Measurements from ENCODE around the gene TCEAL1.
A peak's percentile ranks its signal among the peaks of the same experiment; 100 is the strongest.
"Not testable (repeated sequence)": the region's sequence is repeated elsewhere in the genome, so short reads cannot be mapped to it uniquely, and the experiment has no call there.

TCEAL1 gene

GRCh38 chrX:103628386-103629317, at the start of gene TCEAL1:
Gene TCEAL1 (plus strand): TSS chrX:103628975. CDS start chrX:103629917, 942 bp downstream.
- peak within 1 kb of the TSS; percentile 91 for H3K27ac ChIP-seq (ENCODE audit: low read length)
- H3K36me3 ChIP-seq (ENCODE audit: control insufficient read depth in 1 of 2, insufficient read depth in 2 of 2, low read length in 2 of 2), result no peaks in the 10 kb centered on the region
- no peaks in the 10 kb centered on the region for H3K9me3 ChIP-seq (ENCODE audit: control insufficient read depth in 1 of 2, low read length in 2 of 2)
- H3K4me1 ChIP-seq (ENCODE audit: control insufficient read depth in 1 of 2, insufficient read depth in 2 of 2, low read length in 2 of 2), result peaks cover 4 to 5% of the 10 kb centered on the region in 2 donors
- peak within 1 kb of the TSS; percentile 77 to 78 for H3K4me3 ChIP-seq (ENCODE audit: low read depth in 1 of 2, low read length in 2 of 2)
- no peaks in the 10 kb centered on the region for H3K27me3 ChIP-seq (ENCODE audit: low read depth, low read length)

DNA sequence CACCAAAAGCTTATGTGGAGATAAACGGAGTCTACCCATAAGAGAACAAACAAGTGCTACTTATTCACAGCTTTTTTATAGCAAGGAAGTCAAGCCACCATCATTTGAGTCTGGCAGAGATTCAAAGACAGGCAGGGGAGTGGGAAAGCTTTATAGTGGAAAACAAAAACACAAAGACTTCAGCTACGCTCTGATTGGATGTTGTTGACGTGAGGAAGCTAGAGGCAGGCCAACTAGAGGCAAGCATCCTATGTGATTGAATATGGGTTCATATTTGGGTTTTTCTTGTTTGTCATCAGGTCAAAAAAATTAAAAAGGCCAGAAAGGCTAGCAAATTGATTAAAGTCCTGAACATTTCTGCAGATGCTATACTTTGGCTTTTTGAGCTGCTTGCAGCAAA, 44.2 kb upstream of the TCEAL1 start:
- Histone ChIP-seq H3K27me3 (ENCODE audit: low read depth, low read length) (no peaks in the 10 kb centered on the region), H3K9me3 (ENCODE audit: control insufficient read depth in 1 of 2, low read length in 2 of 2) (no peaks in the 10 kb centered on the region), H3K27ac (ENCODE audit: low read length) (no peak overlapping the region), H3K4me1 (ENCODE audit: control insufficient read depth in 1 of 2, insufficient read depth in 2 of 2, low read length in 2 of 2) (peaks cover 0 to 8% of the 10 kb centered on the region in 2 donors), H3K36me3 (ENCODE audit: control insufficient read depth in 1 of 2, insufficient read depth in 2 of 2, low read length in 2 of 2) (peaks cover 0 to 4% of the 10 kb centered on the region in 2 donors), H3K4me3 (ENCODE audit: low read depth in 1 of 2, low read length in 2 of 2) (peak overlapping the region in 1 of 2 donors; percentile 70)

- peak within 1 kb of the TSS; percentile 69 for H3K27ac ChIP-seq (ENCODE audit: low read length)
- peak within 1 kb of the TSS; percentile 61 to 70 for H3K4me3 ChIP-seq (ENCODE audit: low read depth in 1 of 2, low read length in 2 of 2)
- no peaks in the 10 kb centered on the region for H3K9me3 ChIP-seq (ENCODE audit: control insufficient read depth in 1 of 2, low read length in 2 of 2)
- peaks cover 0 to 8% of the 10 kb centered on the region in 2 donors for H3K4me1 ChIP-seq (ENCODE audit: control insufficient read depth in 1 of 2, insufficient read depth in 2 of 2, low read length in 2 of 2)
- peaks cover 0 to 4% of the 10 kb centered on the region in 2 donors for H3K36me3 ChIP-seq (ENCODE audit: control insufficient read depth in 1 of 2, insufficient read depth in 2 of 2, low read length in 2 of 2)
- H3K27me3 ChIP-seq (ENCODE audit: low read depth, low read length), result no peaks in the 10 kb centered on the region
Observed at GRCh38 chrX:103585411-103586313, 43.1 kb upstream of the TCEAL1 start, which contains the start of gene TCEAL4. Gene TCEAL4 (plus strand): TSS chrX:103585515. CDS start chrX:103586676, 1,161 bp downstream.

DNA sequence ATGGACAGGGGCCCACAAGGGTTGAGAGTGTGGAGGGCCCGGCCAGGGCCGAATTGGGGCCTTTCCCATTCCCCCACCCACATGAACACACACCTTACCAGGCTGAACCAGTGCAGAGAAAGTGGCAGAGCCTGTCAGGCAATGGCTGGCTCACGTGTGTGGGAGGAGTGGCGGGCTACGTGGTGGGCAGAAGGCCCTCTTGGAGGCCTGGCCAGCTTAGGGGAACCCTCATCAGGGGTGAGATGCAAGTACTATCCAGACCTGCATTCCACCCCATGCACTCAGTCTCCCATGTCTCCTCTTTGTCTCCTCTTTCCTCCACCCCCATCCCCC, 42.5 kb upstream of the TCEAL1 start:
- Histone ChIP-seq H3K27ac (ENCODE audit: low read length) (peak overlapping the region; percentile 73), H3K4me1 (ENCODE audit: control insufficient read depth in 1 of 2, insufficient read depth in 2 of 2, low read length in 2 of 2) (peaks cover 0 to 8% of the 10 kb centered on the region in 2 donors), H3K9me3 (ENCODE audit: control insufficient read depth in 1 of 2, low read length in 2 of 2) (no peaks in the 10 kb centered on the region)

DNA sequence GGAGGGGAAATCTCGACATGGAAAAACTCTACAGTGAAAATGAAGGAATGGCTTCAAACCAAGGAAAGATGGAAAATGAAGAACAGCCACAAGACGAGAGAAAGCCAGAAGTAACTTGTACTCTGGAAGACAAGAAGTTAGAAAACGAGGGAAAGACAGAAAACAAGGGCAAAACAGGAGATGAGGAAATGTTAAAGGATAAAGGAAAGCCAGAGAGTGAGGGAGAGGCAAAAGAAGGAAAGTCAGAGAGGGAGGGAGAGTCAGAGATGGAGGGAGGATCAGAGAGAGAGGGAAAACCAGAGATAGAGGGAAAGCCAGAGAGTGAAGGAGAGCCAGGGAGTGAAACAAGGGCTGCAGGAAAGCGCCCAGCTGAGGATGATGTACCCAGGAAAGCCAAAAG, 42.1 kb upstream of the TCEAL1 start:
- Histone ChIP-seq H3K9me3 (ENCODE audit: control insufficient read depth in 1 of 2, low read length in 2 of 2) (no peaks in the 10 kb centered on the region), H3K27me3 (ENCODE audit: low read depth, low read length) (no peaks in the 10 kb centered on the region), H3K4me3 (ENCODE audit: low read depth in 1 of 2, low read length in 2 of 2) (peak overlapping the region; percentile 61 to 70), H3K36me3 (ENCODE audit: control insufficient read depth in 1 of 2, insufficient read depth in 2 of 2, low read length in 2 of 2) (peaks cover 0 to 4% of the 10 kb centered on the region in 2 donors), H3K4me1 (ENCODE audit: control insufficient read depth in 1 of 2, insufficient read depth in 2 of 2, low read length in 2 of 2) (peaks cover 0 to 8% of the 10 kb centered on the region in 2 donors), H3K27ac (ENCODE audit: low read length) (peak overlapping the region; percentile 73)

More for the DNA sequence above, 42.5 kb upstream of the TCEAL1 start:
- Histone ChIP-seq H3K4me3 (ENCODE audit: low read depth in 1 of 2, low read length in 2 of 2) (peak overlapping the region; percentile 61 to 70), H3K27me3 (ENCODE audit: low read depth, low read length) (no peaks in the 10 kb centered on the region), H3K36me3 (ENCODE audit: control insufficient read depth in 1 of 2, insufficient read depth in 2 of 2, low read length in 2 of 2) (peaks cover 0 to 4% of the 10 kb centered on the region in 2 donors)

GRCh38 chrX:103592295-103592694, 36.5 kb upstream of the TCEAL1 start:
- not testable (repeated sequence) for H3K36me3 ChIP-seq (ENCODE audit: control insufficient read depth in 1 of 2, insufficient read depth in 2 of 2, low read length in 2 of 2); H3K27me3 ChIP-seq (ENCODE audit: low read depth, low read length); H3K9me3 ChIP-seq (ENCODE audit: control insufficient read depth in 1 of 2, low read length in 2 of 2); H3K4me1 ChIP-seq (ENCODE audit: control insufficient read depth in 1 of 2, insufficient read depth in 2 of 2, low read length in 2 of 2); H3K4me3 ChIP-seq (ENCODE audit: low read depth in 1 of 2, low read length in 2 of 2); H3K27ac ChIP-seq (ENCODE audit: low read length)

GRCh38 chrX:103595202-103595601, 33.6 kb upstream of the TCEAL1 start:
- H3K4me1 ChIP-seq (ENCODE audit: control insufficient read depth in 1 of 2, insufficient read depth in 2 of 2, low read length in 2 of 2); H3K27me3 ChIP-seq (ENCODE audit: low read depth, low read length); H3K36me3 ChIP-seq (ENCODE audit: control insufficient read depth in 1 of 2, insufficient read depth in 2 of 2, low read length in 2 of 2); H3K9me3 ChIP-seq (ENCODE audit: control insufficient read depth in 1 of 2, low read length in 2 of 2); H3K4me3 ChIP-seq (ENCODE audit: low read depth in 1 of 2, low read length in 2 of 2); H3K27ac ChIP-seq (ENCODE audit: low read length): not testable (repeated sequence)

DNA sequence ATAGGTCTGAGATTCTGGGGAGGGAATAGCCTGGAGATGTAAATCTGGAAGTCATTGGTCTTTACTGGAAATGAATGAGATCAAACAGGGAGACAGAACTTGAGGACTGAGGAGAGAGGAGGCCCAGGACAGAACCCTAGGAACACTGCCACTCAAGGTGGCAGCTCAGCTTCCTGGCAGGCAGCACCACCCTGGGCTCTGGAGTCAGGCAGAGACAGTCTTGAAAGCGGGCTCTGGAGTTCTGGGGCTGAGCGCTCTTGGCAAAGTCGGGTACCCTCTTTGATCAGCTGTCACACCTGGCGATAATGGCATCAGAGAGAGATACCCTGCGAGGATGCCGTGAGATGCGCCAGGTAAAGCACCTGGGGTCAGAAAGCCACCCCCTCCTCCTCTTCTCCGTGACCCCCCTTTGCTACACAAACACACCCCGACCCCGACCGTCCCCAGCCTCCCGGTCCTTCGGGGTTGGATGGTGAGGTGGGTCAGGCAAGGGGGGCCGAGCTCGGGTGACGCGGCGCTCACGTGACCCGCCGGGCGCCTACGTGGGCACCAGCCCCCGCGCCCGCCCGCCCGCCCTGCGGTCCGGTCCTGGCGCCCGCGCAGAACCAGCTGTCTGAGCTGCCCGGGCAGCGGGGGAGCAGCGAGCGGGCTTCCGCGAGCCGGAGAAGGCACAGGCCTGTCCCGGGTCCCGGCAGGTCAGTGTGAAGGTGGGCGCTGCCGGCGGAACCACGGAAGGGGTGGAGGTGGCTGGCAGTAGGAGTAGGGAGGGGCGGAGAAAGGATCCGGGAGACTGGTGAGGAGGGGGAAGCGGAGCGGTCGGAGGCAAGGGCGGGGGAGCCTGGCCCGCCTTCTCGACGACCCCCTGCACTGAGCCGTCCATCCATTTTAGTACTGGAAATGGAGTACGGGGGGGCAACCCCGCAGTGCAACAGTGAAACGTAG, 21.1 kb upstream of the TCEAL1 start, which contains the start of gene TCEAL3:
TCEAL3 (plus strand) TSS at position 600 of the 942 bp plus-strand sequence. CDS start 1,102 bp downstream, outside the sequence.
- peak within 1 kb of the TSS; percentile 45 for H3K27ac ChIP-seq (ENCODE audit: low read length)
- peak within 1 kb of the TSS; percentile 57 to 69 for H3K4me3 ChIP-seq (ENCODE audit: low read depth in 1 of 2, low read length in 2 of 2)
- no peaks in the 10 kb centered on the region for H3K9me3 ChIP-seq (ENCODE audit: control insufficient read depth in 1 of 2, low read length in 2 of 2)
- peaks cover 0 to 6% of the 10 kb centered on the region in 2 donors for H3K36me3 ChIP-seq (ENCODE audit: control insufficient read depth in 1 of 2, insufficient read depth in 2 of 2, low read length in 2 of 2)
- no peaks in the 10 kb centered on the region for H3K27me3 ChIP-seq (ENCODE audit: low read depth, low read length)
- H3K4me1 ChIP-seq (ENCODE audit: control insufficient read depth in 1 of 2, insufficient read depth in 2 of 2, low read length in 2 of 2), result peaks cover 0 to 5% of the 10 kb centered on the region in 2 donors

DNA sequence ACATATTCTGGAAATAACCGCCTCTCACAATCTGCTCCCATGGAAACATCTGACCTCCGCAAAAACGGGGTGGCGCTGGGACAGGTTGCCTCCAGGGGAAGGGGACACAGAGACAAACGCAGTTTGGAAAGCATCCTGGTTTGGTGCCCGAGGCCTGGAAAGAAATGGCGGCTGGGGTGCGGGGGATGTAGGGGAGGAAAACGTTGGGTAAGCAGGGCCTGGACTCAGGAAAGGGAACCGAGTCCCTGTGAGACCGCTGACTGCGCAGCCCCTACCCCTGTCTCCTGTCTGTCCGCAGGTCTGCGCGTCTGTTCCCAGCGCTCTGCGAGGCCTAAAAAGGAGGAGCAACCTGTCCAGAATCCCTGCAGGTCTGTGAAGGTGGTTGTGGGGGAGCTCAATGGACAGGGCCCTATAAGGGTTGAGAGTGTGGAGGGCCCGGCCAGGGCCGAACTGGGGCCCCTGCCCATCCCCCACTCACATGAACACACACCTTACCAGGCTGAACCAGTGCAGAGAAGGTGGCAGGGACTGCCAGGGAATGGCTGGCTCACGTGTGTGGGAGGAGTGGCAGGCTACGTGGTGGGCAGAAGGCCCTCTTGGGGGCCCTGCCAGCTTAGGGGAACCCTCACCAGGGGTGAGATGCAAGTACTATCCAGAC, 20.3 kb upstream of the TCEAL1 start:
- Histone ChIP-seq H3K27me3 (ENCODE audit: low read depth, low read length) (no peaks in the 10 kb centered on the region), H3K36me3 (ENCODE audit: control insufficient read depth in 1 of 2, insufficient read depth in 2 of 2, low read length in 2 of 2) (no peaks in the 10 kb centered on the region), H3K27ac (ENCODE audit: low read length) (peak overlapping the region; percentile 45), H3K9me3 (ENCODE audit: control insufficient read depth in 1 of 2, low read length in 2 of 2) (no peaks in the 10 kb centered on the region), H3K4me1 (ENCODE audit: control insufficient read depth in 1 of 2, insufficient read depth in 2 of 2, low read length in 2 of 2) (peaks cover 0 to 5% of the 10 kb centered on the region in 2 donors), H3K4me3 (ENCODE audit: low read depth in 1 of 2, low read length in 2 of 2) (peak overlapping the region; percentile 56 to 69)

DNA sequence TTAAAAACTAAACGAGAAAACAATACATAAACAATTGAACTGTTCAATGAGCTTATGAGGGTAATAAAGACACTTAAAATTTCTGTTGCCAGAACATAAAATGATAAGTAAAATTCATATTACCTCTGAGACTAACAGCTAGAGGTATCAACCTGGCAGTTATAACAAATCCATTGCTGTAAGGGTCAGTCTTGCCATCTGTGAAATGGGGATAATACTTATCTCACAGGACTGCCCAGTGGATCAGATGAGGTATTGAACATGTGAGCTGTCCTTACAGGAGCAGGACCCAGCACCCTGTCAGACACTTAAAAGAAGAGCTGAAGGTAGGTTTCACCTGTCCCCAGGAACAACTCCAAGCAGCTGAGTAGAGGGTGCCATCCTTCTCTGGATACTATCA, 18.5 kb upstream of the TCEAL1 start:
- peaks cover 0 to 5% of the 10 kb centered on the region in 2 donors for H3K4me1 ChIP-seq (ENCODE audit: control insufficient read depth in 1 of 2, insufficient read depth in 2 of 2, low read length in 2 of 2)
- H3K27me3 ChIP-seq (ENCODE audit: low read depth, low read length), result no peaks in the 10 kb centered on the region
- H3K36me3 ChIP-seq (ENCODE audit: control insufficient read depth in 1 of 2, insufficient read depth in 2 of 2, low read length in 2 of 2), result no peaks in the 10 kb centered on the region
- no peaks in the 10 kb centered on the region for H3K9me3 ChIP-seq (ENCODE audit: control insufficient read depth in 1 of 2, low read length in 2 of 2)
- H3K27ac ChIP-seq (ENCODE audit: low read length), result no peak overlapping the region
- H3K4me3 ChIP-seq (ENCODE audit: low read depth in 1 of 2, low read length in 2 of 2), result no peak overlapping the region
